ENCODE results near the gene EPS15.

DNA sequence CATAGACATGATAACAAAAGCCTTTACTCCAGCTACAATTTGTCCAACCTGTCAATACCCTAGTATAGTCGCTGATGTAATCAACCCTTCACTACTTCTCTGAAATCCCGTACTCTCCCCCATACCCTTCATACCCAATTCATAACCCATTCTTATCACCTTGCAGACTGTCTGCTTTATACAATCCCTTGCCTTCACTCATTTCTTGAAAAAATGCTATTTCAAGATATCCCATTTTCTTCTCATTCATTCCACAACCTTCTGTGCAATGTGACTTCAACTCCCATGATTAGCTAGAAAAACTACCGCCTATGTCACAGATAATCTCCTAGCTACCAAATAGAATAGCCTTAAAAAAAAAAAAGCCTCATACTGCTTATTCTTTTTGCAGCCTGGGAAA, 49.5 kb downstream of the EPS15 start:
- TF ChIP-seq CTCF (IDR thresholded peaks at IDR 0.05): no peak
- no peak for TF ChIP-seq POLR2A (IDR thresholded peaks at IDR 0.05)

Data from adrenal gland (tissue), 5 donors.